Peyer's patch (tissue), 4 donors: ENCODE results near the gene TRIM73.
"Not testable (repeated sequence)": the region's sequence is repeated elsewhere in the genome, so short reads cannot be mapped to it uniquely, and the experiment has no call there.

Experiments
- CTCF ChIP-seq, 6 experiments: fragments of 450-650 bp in 4 of 6; fragments of 200-600 bp in 2 of 6; sonication (generic) in 1 of 6; IDR thresholded peaks; one replicate each; pipeline ENCODE4 v1.5.1; 2017 to 2019; ENCODE audit warnings: antibody characterized with exemption in 6 of 6, mild to moderate bottlenecking in 3 of 6, moderate library complexity in 1 of 6
- POLR2A ChIP-seq, 2 donors: fragments of 450-650 bp; IDR thresholded peaks; one replicate each; pipeline ENCODE4 v1.5.1; 2017; ENCODE audit warnings: antibody characterized with exemption in 2 of 2, mild to moderate bottlenecking in 2 of 2, moderate library complexity in 2 of 2

GRCh38 chr7:75419210-75419609 lies 23.8 kb downstream of the TRIM73 start:
- TF ChIP-seq POLR2A, CTCF (IDR thresholded peaks at IDR 0.05): not testable (repeated sequence)
